ENCODE data around the gene ODAD2. TPM values are rescaled to one million over a fixed set of nuclear protein-coding genes. Genes with fewer than 3 reads are reported as not detected.
A peak's percentile ranks its signal among the peaks of the same experiment; 100 is the strongest.

The ODAD2 gene
- total RNA-seq, 1 donor from 2014 or later: 4.5 TPM

GRCh38 chr10:27820637-27821036 is 178.2 kb downstream of the ODAD2 start:
- intact Hi-C loops (cut with DNase I): no loop called here
- DNase-seq (no peak), ATAC-seq (peak in 1 of 2 donors; percentile 4)
- Histone ChIP-seq H3K27ac (no peak overlapping the region), H3K4me3 (no peak overlapping the region), H3K27me3 (ENCODE audit: low read depth) (no peaks in the 10 kb centered on the region), H3K9me3 (no peaks in the 10 kb centered on the region), H3K36me3 (no peaks in the 10 kb centered on the region), H3K4me1 (peaks cover 5% of the 10 kb centered on the region)
- no peak for TF ChIP-seq CTCF (IDR thresholded peaks at IDR 0.05)

GRCh38 chr10:27819781-27820531 is 178.9 kb downstream of the ODAD2 start:
- H3K36me3 ChIP-seq: no peaks in the 10 kb centered on the region
- DNase-seq (no peak), ATAC-seq (peak; percentile 89 to 96)
- H3K27me3 ChIP-seq (ENCODE audit: low read depth): no peaks in the 10 kb centered on the region
- H3K27ac ChIP-seq: no peak overlapping the region
- intact Hi-C loops (cut with DNase I): no loop called here
- no peak for TF ChIP-seq CTCF (IDR thresholded peaks at IDR 0.05)
- H3K4me3 ChIP-seq: no peak overlapping the region
- H3K9me3 ChIP-seq: no peaks in the 10 kb centered on the region
- H3K4me1 ChIP-seq: peaks cover 5% of the 10 kb centered on the region

GRCh38 chr10:27816320-27816719 is 182.6 kb downstream of the ODAD2 start:
- Histone ChIP-seq H3K4me3 (no peak overlapping the region), H3K4me1 (peaks cover 5% of the 10 kb centered on the region), H3K27me3 (ENCODE audit: low read depth) (no peaks in the 10 kb centered on the region), H3K27ac (no peak overlapping the region), H3K9me3 (no peaks in the 10 kb centered on the region), H3K36me3 (no peaks in the 10 kb centered on the region)
- ATAC-seq (peak in 1 of 2 donors; percentile 32), DNase-seq (no peak)
- no peak for TF ChIP-seq CTCF (IDR thresholded peaks at IDR 0.05)
- intact Hi-C loops (cut with DNase I): no loop called here

- intact Hi-C loops (cut with DNase I): no loop called here
- Histone ChIP-seq H3K4me3 (no peak overlapping the region), H3K9me3 (no peaks in the 10 kb centered on the region), H3K36me3 (no peaks in the 10 kb centered on the region), H3K4me1 (peaks cover 5% of the 10 kb centered on the region), H3K27ac (no peak overlapping the region), H3K27me3 (ENCODE audit: low read depth) (no peaks in the 10 kb centered on the region)
- no peak for ATAC-seq
- DNase-seq: no peak
- TF ChIP-seq CTCF (IDR thresholded peaks at IDR 0.05): no peak
These were observed 183.0 kb downstream of the ODAD2 start for GRCh38 chr10:27815846-27816245.

- H3K9me3 ChIP-seq: no peaks in the 10 kb centered on the region
These were observed 183.6 kb downstream of the ODAD2 start for GRCh38 chr10:27815261-27815660.

More at GRCh38 chr10:27815261-27815660, 183.6 kb downstream of the ODAD2 start:
- ATAC-seq: no peak
- no peak for DNase-seq
- H3K27me3 ChIP-seq (ENCODE audit: low read depth): no peaks in the 10 kb centered on the region
- intact Hi-C loops (cut with DNase I): no loop called here
- no peak overlapping the region for H3K4me3 ChIP-seq
- no peaks in the 10 kb centered on the region for H3K36me3 ChIP-seq
- TF ChIP-seq CTCF (IDR thresholded peaks at IDR 0.05): no peak
- H3K4me1 ChIP-seq: peaks cover 5% of the 10 kb centered on the region
- H3K27ac ChIP-seq: no peak overlapping the region
